B cell (primary cell): ENCODE results near the gene MFSD8.
"Not testable (repeated sequence)": the region's sequence is repeated elsewhere in the genome, so short reads cannot be mapped to it uniquely, and the experiment has no call there.

Experiments used
- EZH2 ChIP-seq: IDR thresholded peaks from 2 replicates; pipeline ENCODE4 v1.6.1; 2012; ENCODE audit warnings: borderline replicate concordance, low read depth, mild to moderate bottlenecking, moderate library complexity, low read length; ENCODE audit not compliant: insufficient read depth, poor library complexity, severe bottlenecking
- TF ChIP-seq, protein P1 (sequence below): fragments of 200-600 bp; IDR thresholded peaks from one replicate; pipeline ENCODE4 v1.8.0; 2022; ENCODE audit warnings: antibody characterized with exemption, mild to moderate bottlenecking

DNA sequence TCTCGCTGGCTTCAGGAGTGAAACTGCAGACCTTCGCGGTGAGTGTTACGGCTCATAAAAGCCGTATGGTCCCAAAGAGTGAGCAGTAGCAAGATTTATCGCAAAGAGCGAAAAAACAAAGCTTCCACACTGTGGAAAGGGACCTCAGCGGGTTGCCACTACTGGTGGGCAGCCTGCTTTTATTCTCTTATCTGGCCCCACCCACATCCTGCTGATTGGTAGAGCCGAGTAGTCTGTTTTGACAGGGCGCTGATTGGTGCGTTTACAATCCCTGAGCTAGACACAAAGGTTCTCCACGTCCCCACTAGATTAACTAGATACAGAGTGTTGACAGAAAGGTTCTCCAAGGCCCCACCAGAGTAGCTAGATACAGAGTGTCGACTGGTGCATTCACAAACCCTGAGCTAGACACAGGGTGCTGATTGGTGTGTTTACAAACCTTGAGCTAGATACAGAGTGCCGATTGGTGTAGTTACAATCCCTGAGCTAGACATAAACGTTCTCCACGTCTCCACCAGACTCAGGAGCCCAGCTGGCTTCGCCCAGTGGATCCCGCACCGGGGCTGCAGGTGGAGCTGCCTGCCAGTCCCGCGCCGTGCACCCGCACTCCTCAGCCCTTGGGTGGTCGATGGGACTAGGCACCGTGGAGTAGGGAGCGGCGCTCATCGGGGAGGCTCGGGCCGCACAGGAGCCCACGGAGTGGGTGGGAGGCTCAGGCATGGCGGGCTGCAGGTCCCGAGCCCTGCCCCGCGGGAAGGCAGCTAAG is 1.2 kb downstream of the MFSD8 start:
- TF ChIP-seq, protein P1, sequence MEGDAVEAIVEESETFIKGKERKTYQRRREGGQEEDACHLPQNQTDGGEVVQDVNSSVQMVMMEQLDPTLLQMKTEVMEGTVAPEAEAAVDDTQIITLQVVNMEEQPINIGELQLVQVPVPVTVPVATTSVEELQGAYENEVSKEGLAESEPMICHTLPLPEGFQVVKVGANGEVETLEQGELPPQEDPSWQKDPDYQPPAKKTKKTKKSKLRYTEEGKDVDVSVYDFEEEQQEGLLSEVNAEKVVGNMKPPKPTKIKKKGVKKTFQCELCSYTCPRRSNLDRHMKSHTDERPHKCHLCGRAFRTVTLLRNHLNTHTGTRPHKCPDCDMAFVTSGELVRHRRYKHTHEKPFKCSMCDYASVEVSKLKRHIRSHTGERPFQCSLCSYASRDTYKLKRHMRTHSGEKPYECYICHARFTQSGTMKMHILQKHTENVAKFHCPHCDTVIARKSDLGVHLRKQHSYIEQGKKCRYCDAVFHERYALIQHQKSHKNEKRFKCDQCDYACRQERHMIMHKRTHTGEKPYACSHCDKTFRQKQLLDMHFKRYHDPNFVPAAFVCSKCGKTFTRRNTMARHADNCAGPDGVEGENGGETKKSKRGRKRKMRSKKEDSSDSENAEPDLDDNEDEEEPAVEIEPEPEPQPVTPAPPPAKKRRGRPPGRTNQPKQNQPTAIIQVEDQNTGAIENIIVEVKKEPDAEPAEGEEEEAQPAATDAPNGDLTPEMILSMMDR: not testable (repeated sequence)
- TF ChIP-seq EZH2: not testable (repeated sequence)
